DMS153 treated with DMSO at 0.1 percent for 48 hours (cell line): ENCODE data around the gene LGR4.
"Not testable (repeated sequence)": the region's sequence is repeated elsewhere in the genome, so short reads cannot be mapped to it uniquely, and the experiment has no call there.

Source experiments
- DNase-seq: peaks from one replicate; lab custom pipeline; 2025; ENCODE audit not compliant: unreplicated experiment; lab: John Stamatoyannopoulos, UW

Gene LGR4

DNA sequence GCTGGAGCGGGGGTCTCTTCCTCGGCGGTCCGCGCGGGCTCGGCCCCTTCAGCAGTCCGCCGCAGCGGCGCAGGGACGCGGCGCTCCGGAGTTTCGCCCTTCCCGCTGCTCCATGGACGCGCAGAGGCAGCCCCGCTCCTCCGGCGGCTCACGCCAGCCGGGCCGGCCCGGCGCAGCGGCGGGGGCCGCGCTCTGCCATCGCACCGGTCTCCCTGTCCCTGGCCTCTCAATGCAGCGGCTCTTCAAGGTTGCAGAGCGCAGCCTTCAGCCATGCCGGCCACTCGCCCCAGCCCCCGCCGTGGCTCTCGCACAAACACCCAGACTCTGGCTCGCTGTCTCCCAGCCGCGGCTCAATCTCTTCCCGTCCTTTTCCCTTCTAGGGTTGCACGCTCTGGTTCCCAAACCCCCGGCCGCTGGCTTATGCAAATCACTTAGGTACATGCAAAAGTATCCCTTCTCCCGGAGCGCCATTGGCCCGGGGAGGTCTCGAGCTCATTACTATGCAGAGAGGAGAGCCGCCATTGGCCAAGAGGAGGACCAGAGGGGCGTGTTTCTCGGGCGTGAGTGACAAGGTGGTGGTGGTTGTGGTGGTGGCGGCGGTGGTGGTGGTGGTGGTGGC, at the start of gene LGR4:
Gene LGR4 (minus strand): TSS at position 393 of the 619 bp plus-strand sequence. CDS start 488 bp downstream, outside the sequence.
- peak; percentile 79 for DNase-seq

DNA sequence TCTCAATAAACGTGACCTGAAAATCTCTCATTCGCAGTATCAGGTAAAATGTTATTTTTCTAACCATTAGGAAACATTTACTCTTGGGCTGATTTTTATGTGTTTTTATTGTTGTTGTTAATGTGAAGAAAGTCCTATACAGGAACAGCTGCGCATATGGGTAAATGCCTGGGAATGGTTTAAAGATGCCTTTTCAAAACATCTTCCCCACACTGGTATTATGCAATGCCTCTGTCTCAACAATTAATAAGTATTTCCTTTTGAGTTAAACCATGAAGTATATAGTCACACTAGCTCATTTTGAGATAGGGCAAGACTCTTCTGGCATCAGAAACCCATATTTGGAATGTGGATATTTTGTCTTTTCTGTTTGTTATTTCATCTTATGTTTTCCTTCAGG, 47.6 kb upstream of the LGR4 start:
- DNase-seq, result no peak

GRCh38 chr11:27518518-27518917, 45.9 kb upstream of the LGR4 start:
- DNase-seq, result no peak

DNA sequence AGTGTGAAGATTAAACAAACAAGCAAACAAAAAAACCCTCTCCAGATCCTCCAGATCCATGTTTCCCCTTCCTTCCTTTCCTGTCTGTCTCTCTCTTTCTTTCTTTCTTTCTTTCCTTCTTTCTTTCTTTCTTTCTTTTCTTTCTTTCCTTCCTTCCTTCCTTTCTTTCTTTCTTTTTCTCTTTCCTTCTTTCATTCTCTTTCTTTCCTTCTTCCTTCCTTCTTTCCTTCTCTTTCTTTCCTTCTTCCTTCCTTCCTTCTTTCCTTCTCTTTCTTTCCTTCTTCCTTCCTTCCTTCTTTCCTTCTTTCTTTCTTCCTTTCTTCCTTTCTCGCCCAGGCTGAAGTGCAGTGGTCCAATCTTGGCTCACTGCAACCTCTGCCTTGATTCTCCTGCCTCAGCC, 44.9 kb upstream of the LGR4 start:
- DNase-seq, result not testable (repeated sequence)

GRCh38 chr11:27514558-27514957, 42.0 kb upstream of the LGR4 start:
- no peak for DNase-seq

DNA sequence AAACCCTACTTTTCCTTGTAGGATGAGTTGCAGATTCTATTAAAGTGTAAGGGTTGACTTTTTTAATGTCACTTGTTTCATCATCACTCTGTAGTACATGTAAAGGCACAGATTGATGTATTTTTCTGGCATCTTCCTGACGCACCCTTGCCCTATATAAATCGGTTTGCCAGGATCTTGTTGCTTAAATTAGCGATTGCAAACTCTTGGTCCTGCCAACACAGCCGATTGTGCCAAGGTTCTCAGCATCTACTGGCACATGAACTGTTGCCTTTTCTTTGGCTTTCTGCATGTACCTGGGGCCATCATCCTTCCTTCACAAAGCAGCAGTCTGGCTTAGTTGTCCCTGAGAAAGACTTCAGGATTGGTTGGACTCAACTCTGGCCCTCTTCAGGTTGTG, 41.5 kb upstream of the LGR4 start:
- no peak for DNase-seq

DNA sequence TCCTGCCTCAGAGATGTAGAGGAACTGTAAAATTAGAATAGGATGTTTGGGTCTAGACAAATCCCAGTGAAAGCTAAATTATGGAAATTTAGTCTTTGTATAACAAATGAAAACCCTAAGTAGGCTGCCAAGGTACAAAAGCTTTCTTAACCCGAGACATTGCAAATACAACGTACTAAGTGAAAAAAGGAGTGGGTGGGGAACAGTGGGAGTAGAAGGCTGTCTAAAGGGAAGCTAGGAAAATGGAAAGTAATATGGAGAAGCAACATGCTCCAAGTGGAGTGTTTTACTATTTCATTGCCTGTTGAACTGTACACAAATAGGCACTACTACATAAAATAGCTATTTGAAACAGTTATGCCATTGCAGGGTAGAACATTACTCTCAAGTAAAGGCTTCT, 40.8 kb upstream of the LGR4 start:
- no peak for DNase-seq

- DNase-seq, result no peak
Measured at GRCh38 chr11:27512238-27512637, 39.6 kb upstream of the LGR4 start.

DNA sequence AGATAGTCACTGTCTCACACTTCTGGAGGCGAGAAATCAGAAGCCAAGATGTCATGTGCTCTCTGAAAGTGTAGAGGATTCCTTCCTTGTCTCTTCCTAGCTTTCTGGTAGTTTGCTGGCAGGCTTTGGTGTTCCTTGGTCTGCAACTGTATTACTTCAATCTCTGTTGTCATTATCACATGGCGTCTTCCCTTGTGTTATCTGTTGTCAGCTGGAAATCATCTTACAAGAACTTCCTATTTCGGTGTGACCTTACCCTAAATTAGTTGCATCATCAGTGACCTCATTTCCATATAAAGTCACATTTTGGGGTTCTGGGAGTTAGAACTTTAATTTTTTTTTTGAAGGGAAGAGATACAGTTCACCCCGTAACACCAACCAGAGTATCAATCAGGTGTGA, 37.3 kb upstream of the LGR4 start:
- no peak for DNase-seq

GRCh38 chr11:27507557-27508322, 35.1 kb upstream of the LGR4 start:
- no peak for DNase-seq

DNA sequence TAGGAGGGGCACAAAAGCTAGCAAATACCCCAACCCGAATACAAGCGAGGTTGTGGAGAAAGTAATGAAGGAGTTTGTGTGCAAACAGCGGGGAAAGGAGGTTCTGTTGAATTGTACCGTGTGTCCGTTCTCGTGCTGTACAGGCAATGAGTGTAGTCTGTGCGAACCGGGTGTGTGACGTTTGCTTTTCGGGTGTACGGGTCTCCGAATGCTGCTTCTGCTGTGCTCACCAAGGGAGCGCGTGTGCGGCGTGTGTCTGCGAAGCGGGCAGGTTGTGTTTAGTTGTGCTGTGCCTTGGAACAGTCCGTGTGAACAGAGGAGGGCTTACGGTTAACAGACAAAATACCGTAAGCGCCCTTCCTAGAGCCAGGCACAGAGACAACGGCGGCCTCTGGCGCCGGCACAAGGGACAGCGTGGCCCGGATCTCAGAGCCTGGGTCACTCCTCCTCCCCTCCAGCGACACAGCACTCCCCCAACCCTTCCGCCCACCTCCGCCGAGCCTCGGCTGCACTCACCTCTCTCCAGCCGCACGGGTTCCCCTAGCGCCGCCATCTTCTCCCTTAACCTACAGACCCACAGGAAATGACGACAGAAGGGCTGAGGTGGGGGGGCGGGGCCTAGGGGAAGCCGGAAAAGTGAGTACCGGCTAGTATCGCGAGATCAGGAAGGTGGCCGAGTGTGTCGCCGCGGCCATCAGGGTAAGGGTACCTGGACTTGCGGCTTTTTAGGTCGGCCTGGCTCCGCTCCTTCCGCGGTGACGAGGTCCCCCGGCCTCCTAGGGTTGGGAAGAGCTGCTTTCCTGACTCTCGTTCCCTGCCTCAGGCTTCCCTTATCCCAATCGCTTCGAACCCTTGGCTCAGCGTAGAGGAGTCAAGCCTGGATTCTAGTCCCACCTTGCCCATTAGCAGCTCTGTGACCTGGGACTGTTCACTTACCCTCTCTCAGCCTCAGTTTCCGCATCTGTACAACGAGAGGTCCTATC, 33.9 kb upstream of the LGR4 start, which contains the start of gene LIN7C:
Gene LIN7C (minus strand): TSS at position 570 of the 983 bp plus-strand sequence. CDS start 17 bp downstream, at position 553.
- peak; percentile 91 for DNase-seq

- no peak for DNase-seq
Measured at GRCh38 chr11:27505781-27506180, 33.2 kb upstream of the LGR4 start.

- no peak for DNase-seq
Measured at GRCh38 chr11:27504205-27504604, 31.6 kb upstream of the LGR4 start.

DNA sequence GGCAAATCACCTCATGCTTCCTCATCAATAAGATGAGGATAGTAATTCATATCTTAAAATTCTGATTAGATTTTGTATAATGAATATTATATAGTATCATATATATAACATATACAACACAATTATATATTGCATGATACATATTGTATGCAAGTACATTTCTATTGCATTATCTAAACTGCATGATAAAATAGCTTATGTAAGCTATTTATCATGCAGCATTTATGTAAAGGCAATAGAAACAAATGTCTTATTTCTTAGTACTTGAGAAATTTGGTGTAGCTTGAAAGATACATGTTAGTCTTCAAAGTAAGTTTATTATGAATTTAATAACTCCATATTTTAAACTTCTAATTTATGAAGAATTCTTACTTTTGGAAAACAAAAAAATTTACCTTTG, 28.5 kb upstream of the LGR4 start:
- DNase-seq, result no peak

DNA sequence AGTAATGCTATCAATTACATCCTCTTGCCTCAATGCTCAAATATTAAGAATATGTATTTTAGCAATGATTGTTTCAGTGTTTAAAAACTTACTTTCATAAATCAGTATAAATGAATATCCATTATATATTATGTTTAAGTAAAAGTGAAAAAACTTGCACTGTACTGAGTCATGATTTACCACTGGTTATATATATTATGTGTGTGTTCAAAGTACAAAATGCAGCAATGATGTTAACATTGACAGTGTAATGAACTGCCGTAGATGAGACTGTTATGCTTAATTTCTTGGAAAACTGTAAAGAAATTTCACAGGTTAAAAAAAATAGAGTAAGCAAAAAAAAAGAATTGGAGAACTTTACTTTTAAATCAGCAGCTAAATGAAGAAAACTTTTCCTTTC, 25.3 kb upstream of the LGR4 start:
- no peak for DNase-seq

- no peak for DNase-seq
Measured at GRCh38 chr11:27497284-27497866, 24.8 kb upstream of the LGR4 start.

DNA sequence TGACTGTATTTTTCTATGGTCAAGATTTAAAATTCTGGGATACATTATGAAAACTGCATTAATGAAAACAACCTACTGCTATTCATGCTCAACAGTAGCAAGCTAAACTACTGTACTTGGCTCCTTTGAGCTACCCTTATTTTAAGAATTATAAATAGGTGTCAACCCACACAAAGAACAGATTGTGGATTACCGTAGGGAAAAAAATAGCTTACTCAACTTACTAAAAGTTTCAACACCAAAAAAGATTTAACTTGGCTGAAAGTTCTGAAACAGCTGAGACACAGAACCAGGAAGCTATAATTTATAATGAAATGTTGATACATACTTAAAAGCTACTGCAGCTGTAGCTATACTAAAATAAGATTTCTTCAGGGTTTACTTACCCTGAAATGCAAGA, 23.9 kb upstream of the LGR4 start:
- DNase-seq, result no peak

DNA sequence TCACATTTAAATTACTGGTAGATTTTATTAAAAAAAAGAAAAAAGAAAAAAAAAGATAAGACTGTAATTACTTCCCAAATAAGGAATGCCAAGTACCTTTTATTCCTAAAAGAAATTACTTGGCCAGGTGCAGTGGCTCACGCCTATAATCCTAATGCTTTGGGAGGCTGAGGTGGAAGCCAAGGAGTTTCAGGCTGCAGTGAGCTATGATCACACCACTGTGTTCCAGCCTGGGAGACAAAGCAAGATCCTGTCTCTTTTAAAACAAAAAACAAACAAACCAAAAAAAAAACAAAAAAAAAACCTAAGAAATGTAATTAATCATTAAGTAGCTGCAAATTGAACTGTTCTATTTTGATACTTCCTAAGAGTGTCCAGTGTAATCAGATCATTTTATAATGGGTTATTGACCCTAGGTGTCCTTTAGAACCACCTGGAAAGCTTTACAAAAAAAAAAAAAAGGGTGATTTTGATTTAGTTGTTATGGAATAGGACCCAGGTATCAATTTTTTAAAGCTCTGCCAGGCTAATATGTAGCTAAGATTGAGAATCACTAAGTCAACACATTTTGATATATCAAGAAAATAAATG, 23.2 kb upstream of the LGR4 start:
- no peak for DNase-seq

- no peak for DNase-seq
Measured at GRCh38 chr11:27489092-27489491, 16.5 kb upstream of the LGR4 start.

- no peak for DNase-seq
Measured at GRCh38 chr11:27487706-27488105, 15.1 kb upstream of the LGR4 start.
